BLaER1 (cell line): ENCODE measurements around the gene HSPA4L.

ENCODE experiments used
- H3K27ac ChIP-seq: shearing (Covaris generic); formaldehyde crosslinking; 2 replicates; pipeline ENCODE4 v1.8.1; 2022
- H3K27me3 ChIP-seq: shearing (Covaris generic); formaldehyde crosslinking; 2 replicates; pipeline ENCODE4 v1.8.1; 2022
- H3K36me3 ChIP-seq: shearing (Covaris generic); formaldehyde crosslinking; 2 replicates; pipeline ENCODE4 v1.8.1; 2022
- H3K4me1 ChIP-seq: shearing (Covaris generic); formaldehyde crosslinking; 2 replicates; pipeline ENCODE4 v1.8.1; 2022
- H3K4me2 ChIP-seq: shearing (Covaris generic); formaldehyde crosslinking; 2 replicates; pipeline ENCODE4 v1.8.1; 2022
- H3K4me3 ChIP-seq: shearing (Covaris generic); formaldehyde crosslinking; 2 replicates; pipeline ENCODE4 v1.8.1; 2022
- H3K9ac ChIP-seq: shearing (Covaris generic); formaldehyde crosslinking; 2 replicates; pipeline ENCODE4 v1.8.1; 2022
- H3K9me3 ChIP-seq: shearing (Covaris generic); formaldehyde crosslinking; 2 replicates; pipeline ENCODE4 v1.8.1; 2022
- H4K20me1 ChIP-seq: shearing (Covaris generic); formaldehyde crosslinking; 2 replicates; pipeline ENCODE4 v1.8.1; 2022
- Cebpa-rat ChIP-seq: shearing (Covaris generic); IDR thresholded peaks from 2 replicates; pipeline ENCODE4 v1.8.1; 2022

HSPA4L gene

GRCh38 chr4:127782275-127783025 lies at the start of gene HSPA4L:
Gene HSPA4L, plus strand, starts transcription at chr4:127782322. Its CDS starts 229 bp downstream, at chr4:127782551.
- H3K9ac ChIP-seq: peak within 1 kb of the TSS; percentile 43; the same call in 1 of the 2 replicates

GRCh38 chr4:127732623-127733328 lies 49.3 kb upstream of the HSPA4L start:
- Histone ChIP-seq H3K4me1 (no peaks in the 10 kb centered on the region), H4K20me1 (no peaks in the 10 kb centered on the region), H3K9ac (no peak overlapping the region), H3K27ac (no peak overlapping the region), H3K27me3 (no peaks in the 10 kb centered on the region), H3K4me3 (no peak overlapping the region), H3K4me2 (no peak overlapping the region), H3K9me3 (peaks cover 5% of the 10 kb centered on the region; the same call in 1 of the 2 replicates), H3K36me3 (no peaks in the 10 kb centered on the region)
- no peak for TF ChIP-seq Cebpa-rat

More at GRCh38 chr4:127782275-127783025, at the start of gene HSPA4L:
- Histone ChIP-seq H3K36me3 (no peaks in the 10 kb centered on the region), H3K4me2 (peak within 1 kb of the TSS; percentile 73), H3K27ac (peak within 1 kb of the TSS; percentile 44; the same call in 1 of the 2 replicates), H3K4me1 (no peaks in the 10 kb centered on the region), H4K20me1 (no peaks in the 10 kb centered on the region), H3K4me3 (peak within 1 kb of the TSS; percentile 68), H3K9me3 (peaks cover 13% of the 10 kb centered on the region; the same call in 1 of the 2 replicates), H3K27me3 (peaks cover 29% of the 10 kb centered on the region)
- TF ChIP-seq Cebpa-rat: no peak

GRCh38 chr4:127734976-127735375 lies 47.1 kb upstream of the HSPA4L start:
- no peaks in the 10 kb centered on the region for H3K4me1 ChIP-seq
- no peaks in the 10 kb centered on the region for H3K27me3 ChIP-seq
- H3K36me3 ChIP-seq: no peaks in the 10 kb centered on the region
- TF ChIP-seq Cebpa-rat: no peak
- H3K9ac ChIP-seq: no peak overlapping the region
- no peak overlapping the region for H3K4me2 ChIP-seq
- H3K9me3 ChIP-seq: peaks cover 5% of the 10 kb centered on the region; the same call in 1 of the 2 replicates
- no peak overlapping the region for H3K27ac ChIP-seq
- no peak overlapping the region for H3K4me3 ChIP-seq
- no peaks in the 10 kb centered on the region for H4K20me1 ChIP-seq

- no peak overlapping the region for H3K9ac ChIP-seq
- H3K36me3 ChIP-seq: no peaks in the 10 kb centered on the region
- H4K20me1 ChIP-seq: no peaks in the 10 kb centered on the region
- H3K27me3 ChIP-seq: no peaks in the 10 kb centered on the region
- H3K27ac ChIP-seq: no peak overlapping the region
- no peak overlapping the region for H3K4me3 ChIP-seq
- no peak overlapping the region for H3K4me2 ChIP-seq
- H3K9me3 ChIP-seq: no peaks in the 10 kb centered on the region
- no peaks in the 10 kb centered on the region for H3K4me1 ChIP-seq
- TF ChIP-seq Cebpa-rat: no peak
Measured at GRCh38 chr4:127737295-127737694, 44.8 kb upstream of the HSPA4L start.

- Histone ChIP-seq H3K9ac (no peak overlapping the region), H3K27me3 (no peaks in the 10 kb centered on the region), H3K27ac (no peak overlapping the region), H4K20me1 (no peaks in the 10 kb centered on the region), H3K36me3 (no peaks in the 10 kb centered on the region), H3K4me2 (no peak overlapping the region), H3K9me3 (no peaks in the 10 kb centered on the region), H3K4me1 (no peaks in the 10 kb centered on the region), H3K4me3 (no peak overlapping the region)
- no peak for TF ChIP-seq Cebpa-rat
Measured at GRCh38 chr4:127741247-127741646, 40.9 kb upstream of the HSPA4L start.

- no peaks in the 10 kb centered on the region for H3K27me3 ChIP-seq
- H3K4me2 ChIP-seq: no peak overlapping the region
- peaks cover 21% of the 10 kb centered on the region for H3K9me3 ChIP-seq
- no peaks in the 10 kb centered on the region for H3K4me1 ChIP-seq
- H4K20me1 ChIP-seq: no peaks in the 10 kb centered on the region
- no peak overlapping the region for H3K9ac ChIP-seq
- H3K36me3 ChIP-seq: no peaks in the 10 kb centered on the region
- no peak overlapping the region for H3K4me3 ChIP-seq
- H3K27ac ChIP-seq: no peak overlapping the region
- no peak for TF ChIP-seq Cebpa-rat
Measured at GRCh38 chr4:127747883-127748282, 34.2 kb upstream of the HSPA4L start.

- H4K20me1 ChIP-seq: no peaks in the 10 kb centered on the region
- H3K4me2 ChIP-seq: no peak overlapping the region
- H3K27me3 ChIP-seq: no peaks in the 10 kb centered on the region
- H3K4me1 ChIP-seq: no peaks in the 10 kb centered on the region
- no peak overlapping the region for H3K9ac ChIP-seq
- no peaks in the 10 kb centered on the region for H3K36me3 ChIP-seq
- H3K4me3 ChIP-seq: no peak overlapping the region
- H3K27ac ChIP-seq: no peak overlapping the region
- peaks cover 21% of the 10 kb centered on the region for H3K9me3 ChIP-seq
- no peak for TF ChIP-seq Cebpa-rat
Measured at GRCh38 chr4:127748957-127749356, 33.2 kb upstream of the HSPA4L start.

GRCh38 chr4:127756906-127757305 lies 25.2 kb upstream of the HSPA4L start:
- Histone ChIP-seq H4K20me1 (no peaks in the 10 kb centered on the region), H3K27me3 (no peaks in the 10 kb centered on the region)

GRCh38 chr4:127759228-127759820 lies 22.8 kb upstream of the HSPA4L start:
- Histone ChIP-seq H3K4me3 (no peak overlapping the region), H3K9ac (no peak overlapping the region), H3K36me3 (no peaks in the 10 kb centered on the region), H3K27ac (no peak overlapping the region), H3K4me1 (no peaks in the 10 kb centered on the region), H4K20me1 (no peaks in the 10 kb centered on the region), H3K27me3 (no peaks in the 10 kb centered on the region), H3K4me2 (no peak overlapping the region), H3K9me3 (peaks cover 8% of the 10 kb centered on the region; the same call in 1 of the 2 replicates)
- no peak for TF ChIP-seq Cebpa-rat

More at GRCh38 chr4:127756906-127757305, 25.2 kb upstream of the HSPA4L start:
- H3K4me3 ChIP-seq: no peak overlapping the region
- peaks cover 8% of the 10 kb centered on the region; the same call in 1 of the 2 replicates for H3K9me3 ChIP-seq
- no peak overlapping the region for H3K4me2 ChIP-seq
- no peak overlapping the region for H3K9ac ChIP-seq
- no peaks in the 10 kb centered on the region for H3K4me1 ChIP-seq
- TF ChIP-seq Cebpa-rat: no peak
- no peak overlapping the region for H3K27ac ChIP-seq
- H3K36me3 ChIP-seq: no peaks in the 10 kb centered on the region

GRCh38 chr4:127759893-127760292 lies 22.2 kb upstream of the HSPA4L start:
- Histone ChIP-seq H4K20me1 (no peaks in the 10 kb centered on the region), H3K9ac (no peak overlapping the region), H3K4me1 (no peaks in the 10 kb centered on the region), H3K9me3 (peaks cover 8% of the 10 kb centered on the region; the same call in 1 of the 2 replicates), H3K4me2 (no peak overlapping the region), H3K27me3 (no peaks in the 10 kb centered on the region), H3K4me3 (no peak overlapping the region), H3K27ac (no peak overlapping the region), H3K36me3 (no peaks in the 10 kb centered on the region)
- no peak for TF ChIP-seq Cebpa-rat
